K562 (cell line): ENCODE results near the gene REPS1.

Experiments used
- HNRNPK ChIP-seq: fragments of 200-400 bp; formaldehyde crosslinking; IDR thresholded peaks from one replicate; pipeline ENCODE4 v1.6.1; 2018; ENCODE audit warnings: mild to moderate bottlenecking, low read depth, low read length; ENCODE audit not compliant: poor library complexity, severe bottlenecking
- TF ChIP-seq, protein P1 (sequence below), 3 experiments: IDR thresholded peaks in 2 of 3; conservative IDR thresholded peaks in 1 of 3; 2 replicates each; pipeline ENCODE4 v1.5.1; 2011 to 2012; ENCODE audit warnings: low read length in 3 of 3, mild to moderate bottlenecking in 3 of 3, control low read depth in 2 of 3, improper control_type of control experiment in 1 of 3, inconsistent platforms in 1 of 3, low read depth in 1 of 3, mixed read lengths in 1 of 3, moderate library complexity in 1 of 3; ENCODE audit not compliant: insufficient read depth in 2 of 3
- TF ChIP-seq, protein P2 (sequence below): sonication (generic); formaldehyde crosslinking; IDR thresholded peaks from 2 replicates; pipeline ENCODE4 v1.5.0; 2020; ENCODE audit warnings: missing genetic modification reagents

DNA sequence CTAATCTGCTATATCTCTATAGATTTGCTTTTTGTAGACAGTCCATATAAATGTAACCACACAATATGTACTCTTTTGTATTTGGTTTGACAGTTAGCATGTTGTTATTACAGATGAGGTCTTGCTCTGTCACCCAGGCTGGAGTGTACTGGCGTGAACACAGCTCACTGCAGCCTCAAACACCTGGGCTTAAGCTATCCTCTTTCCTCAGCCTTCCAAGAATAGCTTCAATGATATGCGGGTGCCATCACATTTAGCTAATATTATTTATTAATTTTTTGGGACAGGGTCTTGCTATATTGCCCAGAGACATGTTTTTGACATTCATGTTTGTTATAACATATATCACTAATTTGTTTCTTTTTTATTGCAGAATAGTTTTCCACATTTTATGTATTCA is 10.8 kb downstream of the REPS1 start:
- TF ChIP-seq, protein P1, sequence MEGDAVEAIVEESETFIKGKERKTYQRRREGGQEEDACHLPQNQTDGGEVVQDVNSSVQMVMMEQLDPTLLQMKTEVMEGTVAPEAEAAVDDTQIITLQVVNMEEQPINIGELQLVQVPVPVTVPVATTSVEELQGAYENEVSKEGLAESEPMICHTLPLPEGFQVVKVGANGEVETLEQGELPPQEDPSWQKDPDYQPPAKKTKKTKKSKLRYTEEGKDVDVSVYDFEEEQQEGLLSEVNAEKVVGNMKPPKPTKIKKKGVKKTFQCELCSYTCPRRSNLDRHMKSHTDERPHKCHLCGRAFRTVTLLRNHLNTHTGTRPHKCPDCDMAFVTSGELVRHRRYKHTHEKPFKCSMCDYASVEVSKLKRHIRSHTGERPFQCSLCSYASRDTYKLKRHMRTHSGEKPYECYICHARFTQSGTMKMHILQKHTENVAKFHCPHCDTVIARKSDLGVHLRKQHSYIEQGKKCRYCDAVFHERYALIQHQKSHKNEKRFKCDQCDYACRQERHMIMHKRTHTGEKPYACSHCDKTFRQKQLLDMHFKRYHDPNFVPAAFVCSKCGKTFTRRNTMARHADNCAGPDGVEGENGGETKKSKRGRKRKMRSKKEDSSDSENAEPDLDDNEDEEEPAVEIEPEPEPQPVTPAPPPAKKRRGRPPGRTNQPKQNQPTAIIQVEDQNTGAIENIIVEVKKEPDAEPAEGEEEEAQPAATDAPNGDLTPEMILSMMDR (IDR thresholded peaks at IDR 0.05 in 2 of 3, conservative IDR thresholded peaks at IDR 0.05 in 1 of 3; ENCODE audit: insufficient read depth in 2 of 3, low read depth in 1 of 3, low read length in 3 of 3) = no peak
- no peak for TF ChIP-seq HNRNPK
- TF ChIP-seq, protein P2, sequence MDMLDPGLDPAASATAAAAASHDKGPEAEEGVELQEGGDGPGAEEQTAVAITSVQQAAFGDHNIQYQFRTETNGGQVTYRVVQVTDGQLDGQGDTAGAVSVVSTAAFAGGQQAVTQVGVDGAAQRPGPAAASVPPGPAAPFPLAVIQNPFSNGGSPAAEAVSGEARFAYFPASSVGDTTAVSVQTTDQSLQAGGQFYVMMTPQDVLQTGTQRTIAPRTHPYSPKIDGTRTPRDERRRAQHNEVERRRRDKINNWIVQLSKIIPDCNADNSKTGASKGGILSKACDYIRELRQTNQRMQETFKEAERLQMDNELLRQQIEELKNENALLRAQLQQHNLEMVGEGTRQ (CRISPR knock-in tag) = no peak
